M059J (cell line): ENCODE results near the gene AP5Z1. TPM values are rescaled to one million over a fixed set of nuclear protein-coding genes. Genes with fewer than 3 reads are reported as not detected.

Source experiments
- DNase-seq: peaks from one replicate; pipeline ENCODE4 v3.0.0-alpha.2; 2012; ENCODE audit warnings: low read depth
- total RNA-seq: library from RNA; depleted of rRNA; stranded (reverse); fragments of >200 nt; shearing (Covaris generic); gene quantifications from 2 replicates; pipeline ENCODE4 v1.2.3, GENCODE V29; 2014; rRNA removed

Gene AP5Z1
- total RNA-seq, 1 experiment from 2014 or later: 22.7 TPM

GRCh38 chr7:4840079-4840501 is 64.7 kb downstream of the AP5Z1 start:
- DNase-seq: no peak

Other genes starting within 250 kb of the AP5Z1 start
- 6.6 and 11.6 TPM in 2 replicates for gene FOXK1, start 93.3 kb upstream of the AP5Z1 start, total RNA-seq
- gene PAPOLB, start 86.4 kb downstream of the AP5Z1 start, total RNA-seq: not detected in 2 replicates
- gene RADIL, start 108.1 kb downstream of the AP5Z1 start, total RNA-seq: not detected in 2 replicates
- not detected in 2 replicates for gene MMD2, start 183.6 kb downstream of the AP5Z1 start, total RNA-seq